Erythroblast (primary cell): ENCODE data around the gene MB21D2.

Experiments
- DNase-seq, 2 experiments: peaks; one replicate each; lab custom pipeline; 2025; lab: John Stamatoyannopoulos, UW
- GATA1 ChIP-seq: IDR thresholded peaks from 2 replicates; pipeline ENCODE4 v1.6.1; 2011; ENCODE audit warnings: low read depth, mild to moderate bottlenecking, control low read depth, low read length, moderate library complexity
- POLR2A ChIP-seq: IDR thresholded peaks from 2 replicates; pipeline ENCODE4 v1.6.1; 2011; ENCODE audit warnings: mild to moderate bottlenecking, low read length

MB21D2 gene

GRCh38 chr3:192835818-192836815, 81.5 kb downstream of the MB21D2 start:
- no peak for DNase-seq
- TF ChIP-seq POLR2A: no peak
- no peak for TF ChIP-seq GATA1

GRCh38 chr3:192834428-192834827, 83.2 kb downstream of the MB21D2 start:
- no peak for DNase-seq
- TF ChIP-seq POLR2A (no peak), GATA1 (no peak)

GRCh38 chr3:192833177-192833890, 84.3 kb downstream of the MB21D2 start:
- no peak for DNase-seq
- TF ChIP-seq POLR2A (no peak), GATA1 (no peak)

- TF ChIP-seq GATA1 (no peak), POLR2A (no peak)
- no peak for DNase-seq
Observed at GRCh38 chr3:192831801-192832347, 85.8 kb downstream of the MB21D2 start.

- DNase-seq: no peak
- TF ChIP-seq GATA1: no peak
- no peak for TF ChIP-seq POLR2A
Observed at GRCh38 chr3:192831111-192831644, 86.5 kb downstream of the MB21D2 start.

- TF ChIP-seq GATA1: no peak
- TF ChIP-seq POLR2A: no peak
- DNase-seq: peak in 1 of 2 experiments; percentile 8
Observed at GRCh38 chr3:192830291-192831110, 87.2 kb downstream of the MB21D2 start.

- DNase-seq: no peak
- TF ChIP-seq POLR2A: no peak
- TF ChIP-seq GATA1: no peak
Observed at GRCh38 chr3:192827863-192828594, 89.6 kb downstream of the MB21D2 start.

GRCh38 chr3:192827208-192827607, 90.4 kb downstream of the MB21D2 start:
- no peak for DNase-seq
- TF ChIP-seq GATA1 (no peak), POLR2A (no peak)

GRCh38 chr3:192826214-192827006, 91.2 kb downstream of the MB21D2 start:
- TF ChIP-seq POLR2A (no peak), GATA1 (no peak)
- no peak for DNase-seq

- TF ChIP-seq GATA1: no peak
- TF ChIP-seq POLR2A: no peak
- DNase-seq: no peak
Observed at GRCh38 chr3:192825657-192826200, 91.9 kb downstream of the MB21D2 start.

GRCh38 chr3:192825216-192825615, 92.4 kb downstream of the MB21D2 start:
- DNase-seq: no peak

GRCh38 chr3:192824313-192824712, 93.3 kb downstream of the MB21D2 start:
- no peak for TF ChIP-seq POLR2A
- TF ChIP-seq GATA1: no peak
- DNase-seq: no peak

More at GRCh38 chr3:192825216-192825615, 92.4 kb downstream of the MB21D2 start:
- TF ChIP-seq POLR2A (no peak), GATA1 (no peak)
